Chondrocyte (in vitro differentiated cells): ENCODE data around the gene FERMT3. TPM values are rescaled to one million over a fixed set of nuclear protein-coding genes. Genes with fewer than 3 reads are reported as not detected.
A peak's percentile ranks its signal among the peaks of the same experiment; 100 is the strongest.

Experiments used
- DNase-seq: peaks from one replicate; pipeline ENCODE4 v3.0.0; 2021; ENCODE audit warnings: mixed read lengths, low spot score
- H3K27ac Mint-ChIP-seq: one replicate; pipeline ENCODE4 v1.8.0; 2021; ENCODE audit warnings: mild to moderate bottlenecking, moderate library complexity, mixed read lengths; ENCODE audit not compliant: unreplicated experiment
- H3K27me3 Mint-ChIP-seq: 2 replicates; pipeline ENCODE4 v1.8.0; 2021; ENCODE audit warnings: low read depth, mixed read lengths
- H3K36me3 Mint-ChIP-seq: 2 replicates; pipeline ENCODE4 v1.8.0; 2021; ENCODE audit warnings: low read depth, mixed read lengths
- H3K4me1 Mint-ChIP-seq: 2 replicates; pipeline ENCODE4 v1.8.0; 2021; ENCODE audit warnings: low read depth, mild to moderate bottlenecking, mixed read lengths
- H3K4me3 Mint-ChIP-seq: one replicate; pipeline ENCODE4 v1.8.0; 2021; ENCODE audit warnings: mild to moderate bottlenecking, moderate library complexity, mixed read lengths; ENCODE audit not compliant: unreplicated experiment
- H3K9me3 Mint-ChIP-seq: 2 replicates; pipeline ENCODE4 v1.8.0; 2021; ENCODE audit warnings: low read depth, mixed read lengths
- CTCF ChIP-seq: fragments of 200-600 bp; sonication (generic); IDR thresholded peaks from 2 replicates; pipeline ENCODE4 v1.5.0; 2021; ENCODE audit warnings: antibody characterized with exemption, mild to moderate bottlenecking, moderate library complexity
- total RNA-seq: library from RNA; stranded (reverse); gene quantifications from 3 replicates; pipeline ENCODE4 v1.2.1, GENCODE V29; 2021

FERMT3 gene
- total RNA-seq, 1 donor from 2014 or later = 1.5 TPM

GRCh38 chr11:64268893-64269539, 62.5 kb downstream of the FERMT3 start:
- H3K27me3 Mint-ChIP-seq = no peaks in the 10 kb centered on the region
- H3K9me3 Mint-ChIP-seq = no peaks in the 10 kb centered on the region
- no peak for TF ChIP-seq CTCF
- DNase-seq = no peak
- H3K4me3 Mint-ChIP-seq = peak overlapping the region; percentile 91
- peaks cover 25% of the 10 kb centered on the region for H3K4me1 Mint-ChIP-seq
- peak overlapping the region; percentile 99 for H3K27ac Mint-ChIP-seq
- H3K36me3 Mint-ChIP-seq = peaks cover 6% of the 10 kb centered on the region

GRCh38 chr11:64269540-64270220, 63.2 kb downstream of the FERMT3 start:
- Mint-ChIP-seq H3K36me3 (peaks cover 6% of the 10 kb centered on the region), H3K4me3 (peak overlapping the region; percentile 91), H3K27ac (peak overlapping the region; percentile 99), H3K9me3 (no peaks in the 10 kb centered on the region), H3K4me1 (peaks cover 25% of the 10 kb centered on the region), H3K27me3 (no peaks in the 10 kb centered on the region)
- peak; percentile 66 for TF ChIP-seq CTCF
- DNase-seq = no peak

Other genes with a start within 250 kb of the FERMT3 start
- 220 to 245 TPM (median 240 TPM) in 3 replicates for gene COX8A, start 232.1 kb upstream of the FERMT3 start, total RNA-seq
- 51.6 to 58.6 TPM (median 52.2 TPM) in 3 replicates for gene OTUB1, start 220.3 kb upstream of the FERMT3 start, total RNA-seq
- gene FLRT1, start 170.8 kb upstream of the FERMT3 start, total RNA-seq = 0.12 to 0.31 TPM (median 0.22 TPM) in 3 replicates
- 15.7 to 20.6 TPM (median 16.9 TPM) in 3 replicates for gene MACROD1, start 40.6 kb upstream of the FERMT3 start, total RNA-seq
- 108 to 129 TPM (median 109 TPM) in 3 replicates for gene STIP1, start 20.6 kb upstream of the FERMT3 start, total RNA-seq
- 37.9 to 45.7 TPM (median 42.2 TPM) in 3 replicates for gene TRPT1, start 19.5 kb downstream of the FERMT3 start, total RNA-seq
- gene NUDT22, start 19.6 kb downstream of the FERMT3 start, total RNA-seq = 42.1 to 56.6 TPM (median 49.9 TPM) in 3 replicates
- 27.0 to 31.6 TPM (median 28.9 TPM) in 3 replicates for gene DNAJC4, start 23.8 kb downstream of the FERMT3 start, total RNA-seq
- 165 to 209 TPM (median 168 TPM) in 3 replicates for gene VEGFB, start 27.9 kb downstream of the FERMT3 start, total RNA-seq
- gene FKBP2, start 34.4 kb downstream of the FERMT3 start, total RNA-seq = 42.1 to 54.3 TPM (median 43.0 TPM) in 3 replicates
- 280 to 358 TPM (median 322 TPM) in 3 replicates for gene PPP1R14B, start 40.2 kb downstream of the FERMT3 start, total RNA-seq
- 35.5 to 51.4 TPM (median 47.2 TPM) in 3 replicates for gene PLCB3, start 44.8 kb downstream of the FERMT3 start, total RNA-seq
- gene BAD, start 77.9 kb downstream of the FERMT3 start, total RNA-seq = 55.5 to 58.8 TPM (median 56.8 TPM) in 3 replicates
- gene GPR137, start 79.1 kb downstream of the FERMT3 start, total RNA-seq = 57.8 to 64.8 TPM (median 59.2 TPM) in 3 replicates
- gene KCNK4, start 84.6 kb downstream of the FERMT3 start, total RNA-seq = 0.22 to 0.39 TPM in 2 of 3 replicates, not detected in the other
- 0.92 to 1.0 TPM in 2 of 3 replicates, not detected in the other for gene CATSPERZ, start 93.6 kb downstream of the FERMT3 start, total RNA-seq
- gene ESRRA, start 98.8 kb downstream of the FERMT3 start, total RNA-seq = 25.6 to 30.7 TPM (median 29.6 TPM) in 3 replicates
- gene TRMT112, start 110.8 kb downstream of the FERMT3 start, total RNA-seq = 122 to 182 TPM (median 126 TPM) in 3 replicates
- gene PRDX5, start 111.4 kb downstream of the FERMT3 start, total RNA-seq = 181 to 234 TPM (median 232 TPM) in 3 replicates
- gene CCDC88B, start 133.5 kb downstream of the FERMT3 start, total RNA-seq = 0.82 to 1.3 TPM (median 0.99 TPM) in 3 replicates
- 32.7 to 43.6 TPM (median 34.9 TPM) in 3 replicates for gene RPS6KA4, start 152.4 kb downstream of the FERMT3 start, total RNA-seq